Testis (tissue), 2 donors: ENCODE results near the gene CNPPD1.

ENCODE experiments used
- POLR2A ChIP-seq: fragments of 450-650 bp; IDR thresholded peaks from one replicate; pipeline ENCODE4 v1.6.1; 2017; ENCODE audit warnings: antibody characterized with exemption, mild to moderate bottlenecking, moderate library complexity
- TF ChIP-seq, protein P1 (sequence below), 3 experiments: fragments of 450-650 bp in 2 of 3; fragments of 200-600 bp in 1 of 3; sonication (generic) in 1 of 3; IDR thresholded peaks; one replicate each; pipeline ENCODE4 v1.5.1; 2016 to 2019; ENCODE audit warnings: antibody characterized with exemption in 3 of 3, mild to moderate bottlenecking in 2 of 3, moderate library complexity in 1 of 3

DNA sequence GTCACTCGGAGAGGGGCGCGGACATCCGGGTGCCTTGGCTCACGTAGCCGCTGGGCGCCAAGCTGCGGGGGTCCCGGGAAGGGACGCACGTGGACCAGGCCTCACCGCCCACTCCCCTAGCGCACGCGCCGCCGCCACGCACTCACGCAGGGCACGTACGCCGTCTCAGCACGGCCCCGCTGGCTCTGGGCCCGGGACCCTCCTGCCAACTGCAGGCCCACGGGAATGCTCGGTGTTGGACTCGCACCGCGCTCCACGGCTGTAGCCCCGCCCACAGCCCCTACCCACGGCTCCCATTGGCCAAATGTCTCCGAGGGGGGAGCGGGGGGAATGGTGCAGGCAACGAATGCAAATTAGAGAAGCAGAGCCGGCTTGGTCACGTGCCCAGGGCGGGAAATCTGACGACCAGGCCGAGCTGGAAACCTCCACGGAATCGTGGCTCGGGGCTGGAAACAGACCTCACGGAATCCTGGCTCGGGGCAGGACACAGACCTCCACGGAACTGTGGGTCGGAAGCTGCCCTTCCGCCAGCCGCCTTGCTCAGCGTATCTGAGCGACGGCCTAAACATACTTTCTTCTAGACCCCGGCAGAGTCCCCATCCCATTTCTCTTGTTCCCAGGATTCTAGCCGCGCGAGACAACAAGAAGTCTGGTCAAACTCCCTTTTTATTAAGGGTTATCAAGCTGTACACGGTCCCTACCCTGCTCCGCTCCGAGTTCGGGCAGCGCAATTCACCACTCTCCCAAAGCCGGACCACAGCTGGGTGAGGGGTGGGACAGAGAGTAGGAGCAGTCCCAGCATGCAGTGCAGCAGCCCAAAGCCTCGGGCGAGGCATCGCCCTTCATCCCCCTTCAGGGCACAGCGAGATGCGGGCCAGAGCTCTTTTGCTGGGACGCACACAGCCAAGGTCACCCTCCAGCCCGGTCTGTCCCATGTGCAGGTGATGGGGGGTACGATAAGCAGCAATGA, 42.3 kb upstream of the CNPPD1 start, which contains the start of gene ABCB6:
- TF ChIP-seq, protein P1, sequence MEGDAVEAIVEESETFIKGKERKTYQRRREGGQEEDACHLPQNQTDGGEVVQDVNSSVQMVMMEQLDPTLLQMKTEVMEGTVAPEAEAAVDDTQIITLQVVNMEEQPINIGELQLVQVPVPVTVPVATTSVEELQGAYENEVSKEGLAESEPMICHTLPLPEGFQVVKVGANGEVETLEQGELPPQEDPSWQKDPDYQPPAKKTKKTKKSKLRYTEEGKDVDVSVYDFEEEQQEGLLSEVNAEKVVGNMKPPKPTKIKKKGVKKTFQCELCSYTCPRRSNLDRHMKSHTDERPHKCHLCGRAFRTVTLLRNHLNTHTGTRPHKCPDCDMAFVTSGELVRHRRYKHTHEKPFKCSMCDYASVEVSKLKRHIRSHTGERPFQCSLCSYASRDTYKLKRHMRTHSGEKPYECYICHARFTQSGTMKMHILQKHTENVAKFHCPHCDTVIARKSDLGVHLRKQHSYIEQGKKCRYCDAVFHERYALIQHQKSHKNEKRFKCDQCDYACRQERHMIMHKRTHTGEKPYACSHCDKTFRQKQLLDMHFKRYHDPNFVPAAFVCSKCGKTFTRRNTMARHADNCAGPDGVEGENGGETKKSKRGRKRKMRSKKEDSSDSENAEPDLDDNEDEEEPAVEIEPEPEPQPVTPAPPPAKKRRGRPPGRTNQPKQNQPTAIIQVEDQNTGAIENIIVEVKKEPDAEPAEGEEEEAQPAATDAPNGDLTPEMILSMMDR (IDR thresholded peaks at IDR 0.05), result peak in 1 of 3 experiments; percentile 7
- TF ChIP-seq POLR2A, result peak; percentile 23
